A549 (cell line): ENCODE results near the gene COQ10A.

Source experiments
- CEBPB ChIP-seq, 2 experiments: fragments of >200 bp in 1 of 2; sonication (Bioruptor Twin) in 1 of 2; formaldehyde crosslinking in 1 of 2; IDR thresholded peaks; 2 replicates each; pipeline ENCODE4 v1.6.1; 2012 to 2016
- CTCF ChIP-seq: fragments of >200 bp; sonication (Bioruptor Twin); formaldehyde crosslinking; IDR thresholded peaks from 3 replicates; pipeline ENCODE4 v1.5.1; 2016
- JUNB ChIP-seq: fragments of >200 bp; sonication (Bioruptor Twin); formaldehyde crosslinking; IDR thresholded peaks from 2 replicates; pipeline ENCODE4 v1.6.1; 2016
- KDM1A ChIP-seq: fragments of 200-600 bp; sonication (generic); IDR thresholded peaks from 2 replicates; pipeline ENCODE4 v1.6.1; 2016; ENCODE audit warnings: low read depth, mild to moderate bottlenecking
- MAFK ChIP-seq: fragments of 450-650 bp; IDR thresholded peaks from 2 replicates; pipeline ENCODE4 v1.6.1; 2014; ENCODE audit not compliant: partially characterized antibody
- MAZ ChIP-seq: fragments of 150-350 bp; IDR thresholded peaks from 2 replicates; pipeline ENCODE4 v1.6.1; 2014; ENCODE audit warnings: antibody characterized with exemption, low read depth, low read length, borderline replicate concordance
- NFE2L2 ChIP-seq: fragments of 150-350 bp; conservative IDR thresholded peaks from 2 replicates; pipeline ENCODE4 v1.6.1; 2014; ENCODE audit warnings: low read length
- NR3C1 ChIP-seq: fragments of >200 bp; sonication (Bioruptor Twin); formaldehyde crosslinking; IDR thresholded peaks from 3 replicates; pipeline ENCODE4 v1.6.1; 2017
- PBX3 ChIP-seq: IDR thresholded peaks from 2 replicates; pipeline ENCODE4 v1.6.1; 2012
- POLR2A ChIP-seq: IDR thresholded peaks from 2 replicates; pipeline ENCODE4 v1.6.1; 2012; ENCODE audit warnings: mild to moderate bottlenecking, low read length
- RAD21 ChIP-seq, 2 experiments: fragments of >200 bp in 1 of 2; sonication (Bioruptor Twin) in 1 of 2; formaldehyde crosslinking in 1 of 2; IDR thresholded peaks in 1 of 2; conservative IDR thresholded peaks in 1 of 2; 2 replicates in 1 of 2; 3 replicates in 1 of 2; pipeline ENCODE4 v1.6.1; 2012 to 2018; ENCODE audit warnings: inconsistent platforms in 1 of 2
- RCOR1 ChIP-seq: fragments of 150-350 bp; IDR thresholded peaks from 2 replicates; pipeline ENCODE4 v1.6.1; 2014; ENCODE audit warnings: antibody characterized with exemption, low read length, low read depth
- TF ChIP-seq, protein P1 (sequence below): IDR thresholded peaks from 2 replicates; pipeline ENCODE4 v1.6.1; 2012; ENCODE audit warnings: low read depth, borderline replicate concordance

DNA sequence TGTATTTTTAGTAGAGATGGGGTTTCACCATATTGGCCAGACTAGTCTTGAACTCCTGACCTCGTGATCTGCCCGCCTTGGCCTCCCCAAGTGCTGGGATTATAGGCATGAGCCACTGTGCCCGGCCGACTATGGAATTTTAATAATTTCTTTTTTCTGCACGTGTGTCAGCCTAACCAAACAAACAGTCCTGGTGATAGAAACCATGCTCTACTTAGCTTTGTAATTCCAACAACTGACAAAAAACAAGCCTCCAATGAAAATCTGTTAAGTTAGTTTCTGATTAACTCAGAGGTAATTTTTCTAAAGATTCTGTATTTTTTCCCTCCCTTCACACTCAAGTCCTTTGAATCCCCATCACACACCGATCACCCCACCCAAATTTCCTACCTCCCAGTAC is 15.3 kb downstream of the COQ10A start:
- no peak for TF ChIP-seq CTCF
- no peak for TF ChIP-seq KDM1A
- TF ChIP-seq POLR2A = no peak
- no peak for TF ChIP-seq RAD21 (conservative IDR thresholded peaks at IDR 0.05 in 1 of 2, IDR thresholded peaks at IDR 0.05 in 1 of 2)
- no peak for TF ChIP-seq MAZ
- no peak for TF ChIP-seq CEBPB (IDR thresholded peaks at IDR 0.05)
- TF ChIP-seq NR3C1 = no peak
- TF ChIP-seq RCOR1 = no peak
- TF ChIP-seq PBX3 = no peak
- TF ChIP-seq, protein P1, sequence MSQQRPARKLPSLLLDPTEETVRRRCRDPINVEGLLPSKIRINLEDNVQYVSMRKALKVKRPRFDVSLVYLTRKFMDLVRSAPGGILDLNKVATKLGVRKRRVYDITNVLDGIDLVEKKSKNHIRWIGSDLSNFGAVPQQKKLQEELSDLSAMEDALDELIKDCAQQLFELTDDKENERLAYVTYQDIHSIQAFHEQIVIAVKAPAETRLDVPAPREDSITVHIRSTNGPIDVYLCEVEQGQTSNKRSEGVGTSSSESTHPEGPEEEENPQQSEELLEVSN = no peak
- TF ChIP-seq MAFK = no peak
- no peak for TF ChIP-seq JUNB
- TF ChIP-seq NFE2L2 = no peak
